ENCODE results near the gene DPP7.

- TF ChIP-seq CTCF (IDR thresholded peaks at IDR 0.05) (no peak), FOXM1 (IDR thresholded peaks at IDR 0.05; ENCODE audit: low read depth) (no peak), RFX5 (IDR thresholded peaks at IDR 0.05; ENCODE audit: low read length) (no peak), YY1 (IDR thresholded peaks at IDR 0.05; ENCODE audit: low read depth) (no peak), REST (IDR thresholded peaks at IDR 0.05; ENCODE audit: low read depth, low read length) (no peak), EP300 (IDR thresholded peaks at IDR 0.05; ENCODE audit: borderline replicate concordance in 1 of 2, low read depth in 1 of 2, low read length in 1 of 2) (no peak), RXRA (IDR thresholded peaks at IDR 0.05; ENCODE audit: borderline replicate concordance, low read depth) (no peak), PBX3 (IDR thresholded peaks at IDR 0.05) (no peak), USF2 (IDR thresholded peaks at IDR 0.05; ENCODE audit: borderline replicate concordance, low read depth, low read length) (no peak), MAX (IDR thresholded peaks at IDR 0.05; ENCODE audit: low read depth) (no peak), EZH2phosphoT487 (IDR thresholded peaks at IDR 0.05; ENCODE audit: borderline replicate concordance, low read depth) (no peak)
These were observed 15.3 kb downstream of the DPP7 start for GRCh38 chr9:137099231-137099630.

Data from SK-N-SH (cell line).